GM19372 (cell line): ENCODE data around the gene FAM120C.

Source experiments
- ATAC-seq: cut with Tn5 transposase; IDR thresholded peaks from one replicate; pipeline ENCODE4 v1.9.1; 2021; ENCODE audit warnings: mild to moderate bottlenecking, low read depth, moderate library complexity; ENCODE audit not compliant: unreplicated experiment

Gene FAM120C

GRCh38 chrX:54044126-54044876 is 138.8 kb downstream of the FAM120C start, which contains the start of gene PHF8:
Gene PHF8, minus strand, starts transcription at chrX:54044473. Its CDS starts 1,745 bp downstream, at chrX:54042728.
- ATAC-seq: peak; percentile 81

GRCh38 chrX:54043541-54044125 is 139.4 kb downstream of the FAM120C start:
- ATAC-seq: no peak

- ATAC-seq: no peak
Measured at GRCh38 chrX:54043056-54043455, 140.0 kb downstream of the FAM120C start.

GRCh38 chrX:54042609-54043021 is 140.4 kb downstream of the FAM120C start:
- ATAC-seq: no peak

- no peak for ATAC-seq
Measured at GRCh38 chrX:54030329-54030728, 152.7 kb downstream of the FAM120C start.

GRCh38 chrX:54029529-54030143 is 153.4 kb downstream of the FAM120C start:
- no peak for ATAC-seq

GRCh38 chrX:54024350-54024749 is 158.7 kb downstream of the FAM120C start:
- ATAC-seq: no peak
